IgD-negative memory B cell (primary cell): ENCODE data around the gene CCDC142. TPM values are rescaled to one million over a fixed set of nuclear protein-coding genes. Genes with fewer than 3 reads are reported as not detected.
"Not testable (repeated sequence)": the region's sequence is repeated elsewhere in the genome, so short reads cannot be mapped to it uniquely, and the experiment has no call there.

ENCODE experiments used
- H3K27ac Mint-ChIP-seq, 3 donors: one replicate each; pipeline ENCODE4 v1.8.0; 2020 to 2022; ENCODE audit warnings: mild to moderate bottlenecking in 3 of 3, mixed read lengths in 3 of 3, moderate library complexity in 1 of 3
- H3K27me3 Mint-ChIP-seq: one replicate; pipeline ENCODE4 v1.8.0; 2021; ENCODE audit warnings: mixed read lengths
- H3K36me3 Mint-ChIP-seq: one replicate; pipeline ENCODE4 v1.8.0; 2020; ENCODE audit warnings: mild to moderate bottlenecking, mixed read lengths
- H3K4me1 Mint-ChIP-seq, 3 donors: one replicate each; pipeline ENCODE4 v1.8.0; 2020 to 2022; ENCODE audit warnings: mixed read lengths in 3 of 3, mild to moderate bottlenecking in 1 of 3
- H3K4me3 Mint-ChIP-seq, 4 donors: one replicate each; pipeline ENCODE4 v1.8.0; 2020 to 2022; ENCODE audit warnings: mild to moderate bottlenecking in 4 of 4, mixed read lengths in 4 of 4, moderate library complexity in 3 of 4
- H3K9me3 Mint-ChIP-seq, 3 donors: one replicate each; pipeline ENCODE4 v1.8.0; 2020 to 2021; ENCODE audit warnings: mixed read lengths in 3 of 3, mild to moderate bottlenecking in 1 of 3
- polyA plus RNA-seq: library from polyadenylated mRNA; unstranded; fragments of 300-500 nt; fragmentation: Illumina TruSeq; gene quantifications from one replicate; pipeline ENCODE4 v1.2.3, GENCODE V29; 2021

The CCDC142 gene
- polyA plus RNA-seq, 1 donor from 2014 or later: 9.2 TPM

- H3K27ac Mint-ChIP-seq: peak overlapping the region; percentile 97 to 99 (median 98)
- H3K4me1 Mint-ChIP-seq: peaks cover 9 to 21% (median 10%) of the 10 kb centered on the region in 3 donors
- no peaks in the 10 kb centered on the region for H3K9me3 Mint-ChIP-seq
- H3K4me3 Mint-ChIP-seq: peak overlapping the region; percentile 91 to 97 (median 93)
- H3K36me3 Mint-ChIP-seq: peaks cover 4% of the 10 kb centered on the region
- H3K27me3 Mint-ChIP-seq: no peaks in the 10 kb centered on the region
These were observed 9.9 kb downstream of the CCDC142 start for GRCh38 chr2:74472945-74473258.

DNA sequence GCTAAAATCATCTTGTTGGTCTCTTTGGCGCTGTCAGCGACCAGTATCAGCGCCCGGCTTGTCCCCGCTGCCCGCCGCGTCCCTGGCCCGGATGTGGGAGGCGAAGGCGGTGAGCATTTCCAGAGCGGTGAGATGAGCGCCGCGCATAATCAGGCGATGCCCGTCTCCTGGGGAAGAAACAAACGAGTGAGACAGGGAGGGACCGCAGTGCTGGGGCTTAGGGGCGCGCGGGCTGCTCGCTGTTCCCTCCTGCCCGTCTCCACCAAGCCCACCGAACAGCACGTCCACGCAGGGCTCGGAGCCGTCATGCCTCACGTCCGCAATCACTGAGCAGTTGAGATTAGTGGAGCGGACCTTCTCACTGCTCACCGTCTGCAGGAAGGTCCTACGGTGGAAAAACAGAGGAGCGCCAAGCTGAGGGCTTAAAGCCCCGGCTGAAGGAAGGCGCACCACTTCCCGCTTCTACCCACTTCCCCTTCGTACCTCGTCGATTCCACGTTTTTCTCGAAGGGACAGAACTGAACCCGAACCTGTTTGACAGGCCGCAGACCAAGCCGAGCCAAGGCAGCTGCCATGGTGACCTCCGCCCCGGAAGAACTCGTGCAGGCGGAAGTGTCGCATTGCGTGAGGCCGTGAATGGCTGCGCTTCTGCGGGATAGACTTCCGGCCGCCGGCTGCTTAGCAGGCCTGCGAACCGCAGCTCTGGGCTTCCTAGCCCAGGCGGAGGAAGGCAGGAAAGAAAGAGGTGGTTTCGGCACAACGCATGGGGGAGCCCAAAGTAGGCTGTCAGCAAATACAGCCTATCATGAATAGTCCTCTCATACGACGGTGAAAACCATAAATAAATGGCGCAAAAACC lies 10.5 kb downstream of the CCDC142 start, which contains the start of gene MRPL53:
MRPL53 (minus strand) TSS at position 595 of the 859 bp plus-strand sequence; CDS start at position 575, 20 bp downstream.
- Mint-ChIP-seq H3K9me3 (no peaks in the 10 kb centered on the region), H3K36me3 (peaks cover 4% of the 10 kb centered on the region), H3K4me3 (peak within 1 kb of the TSS; percentile 91 to 97 (median 93)), H3K27me3 (no peaks in the 10 kb centered on the region), H3K4me1 (peaks cover 9 to 21% (median 10%) of the 10 kb centered on the region in 3 donors), H3K27ac (peak within 1 kb of the TSS; percentile 97 to 99 (median 98))

- Mint-ChIP-seq H3K4me1 (peaks cover 9 to 21% (median 10%) of the 10 kb centered on the region in 3 donors), H3K4me3 (peak overlapping the region; percentile 91 to 97 (median 93)), H3K9me3 (no peaks in the 10 kb centered on the region), H3K27ac (peak overlapping the region; percentile 97 to 99 (median 98)), H3K27me3 (no peaks in the 10 kb centered on the region), H3K36me3 (peaks cover 2% of the 10 kb centered on the region)
These were observed 11.3 kb downstream of the CCDC142 start for GRCh38 chr2:74471332-74472065.

DNA sequence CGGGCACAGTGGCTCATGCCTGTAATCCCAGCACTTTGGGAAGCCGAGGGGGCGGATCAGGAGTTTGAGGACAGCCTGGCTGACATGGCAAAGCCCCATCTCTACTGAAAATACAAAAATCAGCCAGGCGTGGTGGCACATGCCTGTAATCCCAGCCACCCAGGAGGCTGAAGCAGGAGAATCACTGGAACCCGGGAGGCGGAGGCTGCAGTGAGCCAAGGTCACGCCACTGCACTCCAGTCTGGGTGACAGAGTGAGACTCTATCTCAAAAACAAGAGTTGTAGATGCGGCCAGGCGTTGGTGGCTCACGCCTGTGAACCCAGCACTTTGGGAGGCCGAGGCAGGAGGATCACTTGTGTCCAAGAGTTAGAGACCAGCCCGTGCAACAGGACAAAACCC lies 12.1 kb downstream of the CCDC142 start:
- H3K36me3 Mint-ChIP-seq, H3K9me3 Mint-ChIP-seq, H3K27me3 Mint-ChIP-seq: not testable (repeated sequence)
- peak overlapping the region; percentile 30 to 87 (median 72) for H3K4me3 Mint-ChIP-seq
- peak overlapping the region; percentile 67 to 96 (median 89) for H3K27ac Mint-ChIP-seq
- peaks cover 12 to 21% (median 13%) of the 10 kb centered on the region in 3 donors for H3K4me1 Mint-ChIP-seq

DNA sequence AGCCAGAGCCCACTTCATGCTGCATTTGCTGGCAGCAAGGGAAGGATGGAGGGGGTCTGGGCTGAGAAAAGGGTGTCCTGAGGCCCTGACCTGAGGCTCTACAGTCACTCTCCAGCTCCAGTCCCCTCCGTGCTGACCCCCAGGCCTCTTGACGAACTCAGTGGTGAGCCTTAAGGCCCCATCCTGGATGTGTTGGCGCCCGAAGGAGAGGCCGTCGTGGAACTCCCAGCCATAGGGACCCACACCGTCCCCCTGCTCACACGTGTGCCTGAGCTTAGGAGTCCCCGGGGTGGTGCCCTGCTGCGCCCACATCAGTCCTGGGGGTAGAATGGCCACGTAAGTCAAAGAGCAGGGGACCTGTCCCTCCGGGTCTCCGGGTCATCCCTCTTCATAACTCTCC lies 18.4 kb downstream of the CCDC142 start:
- Mint-ChIP-seq H3K4me3 (peak overlapping the region; percentile 95 to 99 (median 99)), H3K9me3 (no peaks in the 10 kb centered on the region), H3K27ac (peak overlapping the region in 1 of 3 donors; percentile 92), H3K4me1 (peaks cover 5 to 18% (median 12%) of the 10 kb centered on the region in 3 donors), H3K36me3 (no peaks in the 10 kb centered on the region), H3K27me3 (no peaks in the 10 kb centered on the region)

- Mint-ChIP-seq H3K27ac (peak overlapping the region in 1 of 3 donors; percentile 71), H3K9me3 (no peaks in the 10 kb centered on the region), H3K36me3 (no peaks in the 10 kb centered on the region), H3K4me1 (peaks cover 11 to 23% (median 20%) of the 10 kb centered on the region in 3 donors), H3K4me3 (peak overlapping the region in 3 of 4 donors; percentile 34 to 90 (median 39)), H3K27me3 (no peaks in the 10 kb centered on the region)
These were observed 20.1 kb downstream of the CCDC142 start for GRCh38 chr2:74462786-74463105.

GRCh38 chr2:74462054-74462785 lies 20.6 kb downstream of the CCDC142 start:
- peaks cover 12 to 24% (median 20%) of the 10 kb centered on the region in 3 donors for H3K4me1 Mint-ChIP-seq
- H3K4me3 Mint-ChIP-seq: peak overlapping the region in 1 of 4 donors; percentile 90
- no peaks in the 10 kb centered on the region for H3K36me3 Mint-ChIP-seq
- peak overlapping the region in 1 of 3 donors; percentile 5 for H3K27ac Mint-ChIP-seq
- H3K9me3 Mint-ChIP-seq: no peaks in the 10 kb centered on the region
- H3K27me3 Mint-ChIP-seq: no peaks in the 10 kb centered on the region

GRCh38 chr2:74461187-74462053 lies 21.4 kb downstream of the CCDC142 start:
- Mint-ChIP-seq H3K27ac (peak overlapping the region in 1 of 3 donors; percentile 5), H3K27me3 (no peaks in the 10 kb centered on the region), H3K9me3 (no peaks in the 10 kb centered on the region), H3K4me1 (peaks cover 19 to 32% (median 28%) of the 10 kb centered on the region in 3 donors), H3K4me3 (peak overlapping the region in 2 of 4 donors; percentile 46 to 90), H3K36me3 (no peaks in the 10 kb centered on the region)

GRCh38 chr2:74460187-74460586 lies 22.6 kb downstream of the CCDC142 start:
- not testable (repeated sequence) for H3K9me3 Mint-ChIP-seq, H3K36me3 Mint-ChIP-seq, H3K27me3 Mint-ChIP-seq
- peak overlapping the region in 1 of 3 donors; percentile 92 for H3K27ac Mint-ChIP-seq
- H3K4me1 Mint-ChIP-seq: peaks cover 25 to 36% (median 31%) of the 10 kb centered on the region in 3 donors
- peak overlapping the region in 3 of 4 donors; percentile 57 to 90 (median 66) for H3K4me3 Mint-ChIP-seq

DNA sequence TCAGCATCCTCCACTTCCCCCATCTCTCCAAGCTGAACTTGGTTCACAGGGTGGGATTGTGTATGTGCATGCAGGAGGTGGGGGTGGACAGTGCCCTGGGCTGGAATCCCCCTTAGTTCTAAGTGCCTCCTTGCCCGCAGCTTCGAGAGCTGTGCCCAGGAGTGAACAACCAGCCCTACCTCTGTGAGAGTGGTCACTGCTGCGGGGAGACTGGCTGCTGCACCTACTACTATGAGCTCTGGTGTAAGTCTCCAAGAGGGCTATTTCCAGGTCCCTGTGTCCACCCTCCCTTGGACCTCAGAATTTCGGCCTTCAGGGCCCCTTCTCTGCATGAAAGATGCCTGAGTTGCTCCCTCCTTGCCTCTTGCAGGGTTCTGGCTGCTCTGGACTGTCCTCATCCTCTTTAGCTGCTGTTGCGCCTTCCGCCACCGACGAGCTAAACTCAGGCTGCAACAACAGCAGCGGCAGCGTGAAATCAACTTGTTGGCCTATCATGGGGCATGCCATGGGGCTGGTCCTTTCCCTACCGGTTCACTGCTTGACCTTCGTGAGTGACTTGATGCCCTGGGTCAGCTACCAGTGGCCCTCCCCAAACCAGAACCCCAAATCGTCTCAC lies 23.2 kb downstream of the CCDC142 start:
- Mint-ChIP-seq H3K4me3 (peak overlapping the region; percentile 90 to 96 (median 96)), H3K27ac (peak overlapping the region in 2 of 3 donors; percentile 33 to 92), H3K4me1 (peaks cover 31 to 42% (median 36%) of the 10 kb centered on the region in 3 donors)
- not testable (repeated sequence) for H3K9me3 Mint-ChIP-seq, H3K27me3 Mint-ChIP-seq, H3K36me3 Mint-ChIP-seq

GRCh38 chr2:74458938-74459363 lies 23.8 kb downstream of the CCDC142 start:
- H3K27ac Mint-ChIP-seq: peak overlapping the region; percentile 92 to 100 (median 100)
- H3K9me3 Mint-ChIP-seq: no peaks in the 10 kb centered on the region
- peak overlapping the region; percentile 90 to 96 (median 96) for H3K4me3 Mint-ChIP-seq
- H3K36me3 Mint-ChIP-seq: peaks cover 4% of the 10 kb centered on the region
- peaks cover 35 to 42% (median 40%) of the 10 kb centered on the region in 3 donors for H3K4me1 Mint-ChIP-seq
- H3K27me3 Mint-ChIP-seq: no peaks in the 10 kb centered on the region

DNA sequence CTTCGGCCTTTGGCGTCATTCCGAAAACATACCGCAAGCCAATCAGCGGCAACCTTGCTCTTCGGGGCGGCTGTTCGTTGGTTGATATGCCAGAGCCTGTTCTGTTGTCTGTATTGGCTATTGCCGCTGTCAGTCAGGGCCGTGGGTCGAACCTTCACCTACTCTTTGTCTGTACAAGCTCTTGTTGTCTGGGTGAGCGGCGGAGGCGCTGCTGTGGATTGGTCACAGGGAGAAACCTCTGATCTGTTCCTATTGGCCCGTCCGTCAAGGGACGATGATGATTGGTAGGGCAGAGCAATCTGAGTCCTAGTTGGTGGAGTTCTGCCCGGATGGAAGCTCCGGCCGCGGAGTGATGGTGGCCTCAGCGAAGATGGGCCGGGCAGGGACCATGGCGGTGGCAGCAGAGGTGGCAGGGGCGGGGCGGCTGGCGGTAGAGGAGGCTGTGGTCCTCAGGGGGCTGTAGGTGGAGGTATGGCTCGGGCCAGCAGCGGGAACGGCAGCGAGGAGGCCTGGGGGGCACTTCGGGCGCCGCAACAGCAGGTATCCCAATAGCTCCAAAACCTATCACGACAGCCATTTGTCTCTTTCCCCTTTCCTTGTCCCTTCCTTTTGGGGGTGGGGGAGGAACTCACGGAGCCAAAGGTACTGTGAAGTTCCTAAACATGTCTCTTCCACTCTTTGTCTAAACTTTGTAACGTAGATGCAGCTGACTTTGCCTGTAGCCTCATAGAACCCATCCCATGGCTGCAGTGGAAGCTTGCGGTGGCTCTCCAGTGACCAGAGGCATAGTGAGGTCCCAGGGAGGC lies 24.5 kb downstream of the CCDC142 start, which contains the start of gene WBP1:
WBP1 (plus strand) TSS at position 307 of the 806 bp plus-strand sequence; CDS start at position 472, 165 bp downstream.
- Mint-ChIP-seq H3K36me3 (peaks cover 4% of the 10 kb centered on the region), H3K27ac (peak within 1 kb of the TSS; percentile 92 to 100 (median 100)), H3K4me1 (peaks cover 34 to 41% (median 39%) of the 10 kb centered on the region in 3 donors), H3K9me3 (no peaks in the 10 kb centered on the region), H3K27me3 (no peaks in the 10 kb centered on the region), H3K4me3 (peak within 1 kb of the TSS; percentile 90 to 96 (median 96))
